Measurements from ENCODE around the gene SLIT3. TPM values are rescaled to one million over a fixed set of nuclear protein-coding genes. Genes with fewer than 3 reads are reported as not detected.

SLIT3 gene
- total and polyA plus RNA-seq, 9 of the 15 experiments (the other 6 are each of a cell fraction or from before 2014, with no cell fraction given): 0.01 to 0.04 TPM; not detected in 7

- in situ Hi-C loops (cut with MboI) (no loop called here), intact Hi-C loops (cut with micrococcal nuclease) (no loop called here)
- Histone ChIP-seq H3K9me1 (ENCODE audit: control insufficient read depth, insufficient read depth, low read length) (no peaks in the 10 kb centered on the region), H3K4me2 (ENCODE audit: insufficient read depth, low read length) (no peak overlapping the region), H3K9ac (ENCODE audit: insufficient read depth in 1 of 2, low read depth in 2 of 2, low read length in 2 of 2) (no peak overlapping the region), H3K36me3 (ENCODE audit: control insufficient read depth, insufficient read depth, low read length) (no peaks in the 10 kb centered on the region), H3K79me2 (ENCODE audit: control insufficient read depth, insufficient read depth, low read length) (no peaks in the 10 kb centered on the region), H3K4me3 (no peak overlapping the region), H3K27me3 (ENCODE audit: control insufficient read depth in 2 of 2, insufficient read depth in 2 of 2, low read length in 2 of 2) (no peaks in the 10 kb centered on the region), H4K20me1 (replicated peaks; ENCODE audit: control insufficient read depth, insufficient read depth, low read length) (no peaks in the 10 kb centered on the region), H3K9me3 (replicated peaks; ENCODE audit: control insufficient read depth, insufficient read depth, low read depth, low read length) (no peaks in the 10 kb centered on the region), H2AFZ (ENCODE audit: low read depth, low read length) (no peak overlapping the region), H3K27ac (ENCODE audit: extremely low read depth, low read depth, low read length) (no peak overlapping the region), H3K4me1 (replicated peaks in 1 of 2; ENCODE audit: control insufficient read depth in 2 of 2, insufficient read depth in 2 of 2, low read length in 2 of 2) (no peaks in the 10 kb centered on the region)
- DNase-seq (ENCODE audit: extremely low read depth in 1 of 4, low spot score in 3 of 4) (no peak), ATAC-seq (no peak), FAIRE-seq (no peak)
- no peak for TF ChIP-seq SIX5 (IDR thresholded peaks at IDR 0.05; ENCODE audit: borderline replicate concordance in 1 of 2, insufficient read depth in 1 of 2, low read depth in 1 of 2, low read length in 2 of 2)
- TF ChIP-seq NCOR1 (IDR thresholded peaks at IDR 0.05): no peak
- no peak for TF ChIP-seq GTF3C2 (IDR thresholded peaks at IDR 0.05; ENCODE audit: borderline replicate concordance, extremely low read depth, insufficient read length)
- no peak for TF ChIP-seq SIRT6 (IDR thresholded peaks at IDR 0.05; ENCODE audit: low read depth, low read length)
- TF ChIP-seq PML (IDR thresholded peaks at IDR 0.05; ENCODE audit: low read length): no peak
- no peak for TF ChIP-seq ZNF584 (CRISPR knock-in tag; IDR thresholded peaks at IDR 0.05; ENCODE audit: low read depth)
- POLR2A ChIA-PET: no interaction called here
- CTCF ChIA-PET (ENCODE audit: low intra/inter-chr PET ratio): no interaction called here
- no TSS peak for BruUV-seq (replicated peaks)
- 35% methylated on average over 1 of the region's 1 CpG for WGBS (ENCODE audit: insufficient coverage, low coverage, missing lambda C conversion rate)
Observed at GRCh38 chr5:168648016-168648415, 652.9 kb downstream of the SLIT3 start.
